GM10266 (cell line): ENCODE data around the gene PDZD8.

ENCODE experiments used
- DNase-seq: peaks from one replicate; pipeline ENCODE4 v3.0.0; 2012; ENCODE audit errors: extremely low spot score
- CTCF ChIP-seq: IDR thresholded peaks from 2 replicates; pipeline ENCODE4 v1.5.1; 2012; ENCODE audit warnings: mild to moderate bottlenecking, low read depth; ENCODE audit not compliant: control insufficient read depth, insufficient read depth; ENCODE audit errors: missing control alignments

Gene PDZD8

GRCh38 chr10:117417196-117417595, 42.0 kb upstream of the PDZD8 start:
- no peak for DNase-seq
- TF ChIP-seq CTCF: no peak

- TF ChIP-seq CTCF: no peak
- DNase-seq: no peak
Measured at GRCh38 chr10:117413928-117414618, 38.8 kb upstream of the PDZD8 start.

- TF ChIP-seq CTCF: no peak
- DNase-seq: no peak
Measured at GRCh38 chr10:117412469-117413010, 37.3 kb upstream of the PDZD8 start.

GRCh38 chr10:117411479-117412399, 36.5 kb upstream of the PDZD8 start:
- TF ChIP-seq CTCF: no peak
- no peak for DNase-seq

- DNase-seq: no peak
- no peak for TF ChIP-seq CTCF
Measured at GRCh38 chr10:117410557-117410956, 35.3 kb upstream of the PDZD8 start.

- no peak for DNase-seq
- TF ChIP-seq CTCF: no peak
Measured at GRCh38 chr10:117409549-117410305, 34.5 kb upstream of the PDZD8 start.
